GM18909 (cell line): ENCODE measurements around the gene NPIPB5.
"Not testable (repeated sequence)": the region's sequence is repeated elsewhere in the genome, so short reads cannot be mapped to it uniquely, and the experiment has no call there.

ENCODE experiments used
- ATAC-seq: cut with Tn5 transposase; IDR thresholded peaks from one replicate; pipeline ENCODE4 v1.9.1; 2021; ENCODE audit warnings: mild to moderate bottlenecking; ENCODE audit not compliant: unreplicated experiment, poor library complexity

The NPIPB5 gene

GRCh38 chr16:22510591-22510990, at the start of gene NPIPB5:
TSS of gene NPIPB5 (plus strand) at chr16:22510891. CDS start at chr16:22513802, 2,911 bp downstream.
- not testable (repeated sequence) for ATAC-seq

- ATAC-seq = not testable (repeated sequence)
Observed at GRCh38 chr16:22468846-22469245, 41.8 kb upstream of the NPIPB5 start.

- not testable (repeated sequence) for ATAC-seq
Observed at GRCh38 chr16:22537996-22538395, 27.3 kb downstream of the NPIPB5 start.

GRCh38 chr16:22544809-22545208, 34.1 kb downstream of the NPIPB5 start:
- ATAC-seq = not testable (repeated sequence)

- not testable (repeated sequence) for ATAC-seq
Observed at GRCh38 chr16:22546630-22547029, 35.9 kb downstream of the NPIPB5 start.

GRCh38 chr16:22547170-22547765, 36.6 kb downstream of the NPIPB5 start:
- not testable (repeated sequence) for ATAC-seq

GRCh38 chr16:22549853-22550252, 39.2 kb downstream of the NPIPB5 start:
- not testable (repeated sequence) for ATAC-seq

- ATAC-seq = not testable (repeated sequence)
Observed at GRCh38 chr16:22551143-22551542, 40.5 kb downstream of the NPIPB5 start.

- ATAC-seq = not testable (repeated sequence)
Observed at GRCh38 chr16:22551651-22552050, 41.0 kb downstream of the NPIPB5 start.

- not testable (repeated sequence) for ATAC-seq
Observed at GRCh38 chr16:22556759-22557158, 46.1 kb downstream of the NPIPB5 start.
